Measurements from ENCODE around the gene CHST11. TPM values are rescaled to one million over a fixed set of nuclear protein-coding genes. Genes with fewer than 3 reads are reported as not detected.
"Not testable (repeated sequence)": the region's sequence is repeated elsewhere in the genome, so short reads cannot be mapped to it uniquely, and the experiment has no call there.

The CHST11 gene
- total and polyA plus RNA-seq, 10 donors, result 5.2 to 65.1 (median 48.4) TPM

GRCh38 chr12:104805186-104805585, 348.4 kb downstream of the CHST11 start:
- WGBS, 5 donors, result 86 to 96% (median 92%) methylated on average over 4 of the region's 4 CpGs
- TF ChIP-seq POLR2AphosphoS5 (IDR thresholded peaks at IDR 0.05) (no peak), POLR2A (IDR thresholded peaks at IDR 0.05) (no peak), CTCF (IDR thresholded peaks at IDR 0.05 in 8 of 11, conservative IDR thresholded peaks at IDR 0.05 in 3 of 11) (no peak)
- H3K27ac ChIP-seq, result no peak overlapping the region

GRCh38 chr12:104806194-104806593, 349.4 kb downstream of the CHST11 start:
- DNase-seq; H3K36me3 ChIP-seq; intact Hi-C loops (cut with DNase I; ENCODE audit: low total_unique reads); H3K27me3 ChIP-seq (replicated peaks in 1 of 7); H3K4me3 ChIP-seq; H3K4me1 ChIP-seq; H3K9me3 ChIP-seq; H3K27ac ChIP-seq: not testable (repeated sequence)
- 90 to 97% (median 96%) methylated on average over 3 to 4 of the region's 4 CpGs for WGBS, 5 donors

More at GRCh38 chr12:104805186-104805585, 348.4 kb downstream of the CHST11 start:
- H3K27me3 ChIP-seq (replicated peaks in 1 of 7), result no peaks in the 10 kb centered on the region
- H3K4me3 ChIP-seq, result no peak overlapping the region
- peaks cover 0 to 4% (median 0%) of the 10 kb centered on the region in 6 donors for H3K4me1 ChIP-seq
- no peaks in the 10 kb centered on the region for H3K36me3 ChIP-seq
- intact Hi-C loops (cut with DNase I; ENCODE audit: low total_unique reads), result no loop called here
- no peaks in the 10 kb centered on the region for H3K9me3 ChIP-seq
- DNase-seq, result no peak

- 85 to 95% (median 91%) methylated on average over 3 of the region's 3 CpGs for WGBS, 5 donors
- H3K36me3 ChIP-seq, result no peaks in the 10 kb centered on the region
- DNase-seq, result no peak
- TF ChIP-seq POLR2A (IDR thresholded peaks at IDR 0.05), result no peak
- H3K27ac ChIP-seq, result no peak overlapping the region
- H3K4me3 ChIP-seq, result no peak overlapping the region
- H3K9me3 ChIP-seq, result no peaks in the 10 kb centered on the region
- intact Hi-C loops (cut with DNase I; ENCODE audit: low total_unique reads), result no loop called here
- peaks cover 0 to 4% (median 0%) of the 10 kb centered on the region in 6 donors for H3K4me1 ChIP-seq
- no peaks in the 10 kb centered on the region for H3K27me3 ChIP-seq (replicated peaks in 1 of 7)
Measured at GRCh38 chr12:104809251-104809650, 352.5 kb downstream of the CHST11 start.

DNA sequence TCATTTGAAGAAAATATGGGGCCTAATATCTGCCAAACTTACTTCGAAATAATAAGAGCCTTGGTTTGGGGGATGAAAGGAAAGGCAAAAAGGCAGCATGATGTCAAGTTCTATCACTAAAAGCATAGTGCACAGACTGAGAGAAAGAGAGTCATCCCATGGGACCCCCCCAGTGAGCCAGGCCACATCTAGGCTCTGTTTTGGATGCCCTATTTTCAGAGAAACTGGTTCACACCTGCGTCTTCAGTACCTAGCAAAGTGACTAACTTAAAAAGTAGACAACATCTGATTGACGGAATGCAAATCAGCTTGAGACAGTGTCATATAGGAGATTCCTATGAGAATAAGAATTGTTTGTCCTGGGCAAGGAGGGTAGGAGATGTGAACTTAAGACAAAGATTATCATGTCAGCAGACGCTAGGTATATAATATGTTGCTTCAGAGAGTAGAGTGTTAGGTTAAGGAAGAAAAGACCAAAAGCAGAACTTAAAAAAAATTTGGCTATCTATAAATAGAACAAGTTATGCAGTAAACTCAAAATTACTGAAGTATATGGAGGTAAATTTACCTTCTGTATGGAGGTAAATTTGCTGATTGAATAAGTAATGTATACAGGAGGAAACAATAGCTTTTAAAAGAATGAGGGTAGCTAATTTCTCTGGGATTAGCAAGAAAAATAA, 353.1 kb downstream of the CHST11 start:
- intact Hi-C loops (cut with DNase I; ENCODE audit: low total_unique reads), result no loop called here
- Histone ChIP-seq H3K9me3 (no peaks in the 10 kb centered on the region), H3K4me1 (peaks cover 0 to 4% (median 0%) of the 10 kb centered on the region in 6 donors), H3K27ac (no peak overlapping the region), H3K4me3 (no peak overlapping the region), H3K27me3 (replicated peaks in 1 of 7) (no peaks in the 10 kb centered on the region), H3K36me3 (no peaks in the 10 kb centered on the region)
- TF ChIP-seq POLR2A (IDR thresholded peaks at IDR 0.05) (no peak), CTCF (IDR thresholded peaks at IDR 0.05 in 8 of 11, conservative IDR thresholded peaks at IDR 0.05 in 3 of 11) (no peak), POLR2AphosphoS5 (IDR thresholded peaks at IDR 0.05) (no peak)
- DNase-seq, result no peak
- WGBS, 5 donors, result 57 to 89% (median 63%) methylated on average over 4 of the region's 4 CpGs

Small RNAs within 50 kb of the gene (microRNA-seq; reads per million reads assigned to microRNA genes)
- 0 to 1.1 (median 0.57) reads per million in 3 donors for gene MIR3922

Small RNAs within 50 kb of the gene (small RNA-seq; reads per million reads assigned to genes)
- 0.15 to 0.48 (median 0.40) reads per million in 4 donors for gene MIR3922

Other genes with a start within 250 kb of the CHST11 start
- gene TXNRD1, start 241.2 kb upstream of the CHST11 start, total RNA-seq, result 100 to 1,000 TPM in 1 of 7 donors, 10 to 100 TPM in 6; 45.8 to 107 (median 81.6) TPM
- gene TXNRD1, start 241.2 kb upstream of the CHST11 start, polyA plus RNA-seq, result 10 to 100 TPM; 13.7 to 36.7 (median 24.3) TPM
- gene EID3, start 153.2 kb upstream of the CHST11 start, total RNA-seq, result 10 to 100 TPM in 2 of 7 donors, 1 to 10 TPM in 5; 4.4 to 20.8 (median 7.4) TPM
- gene EID3, start 153.2 kb upstream of the CHST11 start, polyA plus RNA-seq, result 1 to 10 TPM; 2.4 to 4.2 (median 3.5) TPM

All from spleen (tissue), 11 donors.